K562 (cell line): ENCODE measurements around the gene MXRA7. TPM values are rescaled to one million over a fixed set of nuclear protein-coding genes. Genes with fewer than 3 reads are reported as not detected.
A peak's percentile ranks its signal among the peaks of the same experiment; 100 is the strongest.

Source experiments
- ARID4B ChIP-seq: sonication (generic); formaldehyde crosslinking; IDR thresholded peaks from 2 replicates; pipeline ENCODE4 v1.8.0; 2022; ENCODE audit warnings: mild to moderate bottlenecking, missing genetic modification reagents
- CCAR2 ChIP-seq: fragments of 200-400 bp; formaldehyde crosslinking; IDR thresholded peaks from 2 replicates; pipeline ENCODE4 v1.6.1; 2017; ENCODE audit warnings: mild to moderate bottlenecking, low read depth, low read length
- ELF1 ChIP-seq: fragments of 200-800 bp; sonication (Bioruptor generic); IDR thresholded peaks from 2 replicates; pipeline ENCODE4 v1.6.1; 2016; ENCODE audit warnings: missing genetic modification characterization, missing compliant biosample characterization
- NELFE ChIP-seq: IDR thresholded peaks from 2 replicates; pipeline ENCODE4 v1.6.1; 2011; ENCODE audit warnings: mild to moderate bottlenecking; ENCODE audit not compliant: insufficient read depth, insufficient read length
- NKRF ChIP-seq: fragments of 450-650 bp; IDR thresholded peaks from 2 replicates; pipeline ENCODE4 v1.6.1; 2016; ENCODE audit warnings: borderline replicate concordance
- PTTG1 ChIP-seq: fragments of 450-650 bp; IDR thresholded peaks from 2 replicates; pipeline ENCODE4 v1.6.1; 2016; ENCODE audit warnings: low read depth, mild to moderate bottlenecking, missing genetic modification characterization, missing compliant biosample characterization
- RBM17 ChIP-seq: fragments of 200-400 bp; formaldehyde crosslinking; IDR thresholded peaks from 2 replicates; pipeline ENCODE4 v1.6.1; 2017; ENCODE audit warnings: low read depth, mild to moderate bottlenecking, low read length, borderline replicate concordance
- ZBTB9 ChIP-seq: fragments of 450-650 bp; formaldehyde crosslinking; IDR thresholded peaks from 2 replicates; pipeline ENCODE4 v1.4.0; 2020; ENCODE audit warnings: mild to moderate bottlenecking, moderate library complexity
- ZNF224 ChIP-seq: sonication (generic); formaldehyde crosslinking; IDR thresholded peaks from 2 replicates; pipeline ENCODE4 v1.8.0; 2022; ENCODE audit warnings: mild to moderate bottlenecking, missing genetic modification reagents
- ZNF511 ChIP-seq: sonication (generic); formaldehyde crosslinking; IDR thresholded peaks from 2 replicates; pipeline ENCODE4 v1.8.0; 2022; ENCODE audit warnings: mild to moderate bottlenecking, missing genetic modification reagents
- polyA plus RNA-seq, 8 experiments: library from polyadenylated mRNA; depleted of rRNA in 4 of 8; stranded (reverse) in 5 of 8; unstranded in 3 of 8; fragments of >200 nt; fragmentation: Nextera tagmentation in 2 of 8; fragmentation: Illumina TruSeq in 1 of 8; extraction: Ambion mirVana in 2 of 8; extraction: Trizol in 1 of 8; gene quantifications; 2 replicates each; pipeline versions ENCODE4 v1.2.1 to v1.2.3, GENCODE V29; 2011 to 2014; ENCODE audit warnings: inconsistent platforms in 1 of 8, missing spikeins in 1 of 8
- total RNA-seq, 7 experiments: library from RNA; depleted of rRNA in 6 of 7; stranded (reverse); fragments of >200 nt in 6 of 7; fragmentation: Illumina TruSeq in 2 of 7; extraction: Trizol in 2 of 7; gene quantifications; 2 replicates each; pipeline versions ENCODE4 v1.2.1 to v1.2.3, GENCODE V29; 2011 to 2021; ENCODE audit warnings: low replicate concordance in 1 of 7

MXRA7 gene
- total and polyA plus RNA-seq, 9 of the 15 experiments (the other 6 are each of a cell fraction or from before 2014, with no cell fraction given): 2.6 to 38.4 (median 14.3) TPM

GRCh38 chr17:76726231-76726775 lies 15.5 kb upstream of the MXRA7 start, which contains the start of gene JMJD6 (continued):
- TF ChIP-seq RBM17 (no peak), CCAR2 (no peak), NELFE (no peak), ELF1 (tag) (no peak), ZNF511 (CRISPR knock-in tag) (0 out of 2 replicates have a peak, but pooled peaks have one; percentile 51), PTTG1 (tag) (no peak), ARID4B (peak; percentile 87), ZNF224 (CRISPR knock-in tag) (no peak), NKRF (peak; percentile 54; the same call in 1 of the 2 replicates), ZBTB9 (CRISPR knock-in tag) (no peak)
